Ureter (tissue), 1 donor: ENCODE results near the gene KBTBD13. TPM values are rescaled to one million over a fixed set of nuclear protein-coding genes. Genes with fewer than 3 reads are reported as not detected.
"Not testable (repeated sequence)": the region's sequence is repeated elsewhere in the genome, so short reads cannot be mapped to it uniquely, and the experiment has no call there.

Source experiments
- DNase-seq: peaks from one replicate; pipeline ENCODE4 v3.0.0-alpha.2; 2020; ENCODE audit warnings: low spot score
- total RNA-seq: library from RNA; stranded (reverse); gene quantifications from one replicate; pipeline ENCODE4 v1.2.4, GENCODE V29; 2023
- donor health status: DM: yes; HTN: yes; CAD: no.

KBTBD13 gene
- total RNA-seq, 1 donor from 2014 or later = 0.18 TPM

- DNase-seq = no peak
Measured at GRCh38 chr15:65069779-65070546, 6.6 kb upstream of the KBTBD13 start.

- no peak for DNase-seq
Measured at GRCh38 chr15:65071381-65071811, 5.2 kb upstream of the KBTBD13 start.

DNA sequence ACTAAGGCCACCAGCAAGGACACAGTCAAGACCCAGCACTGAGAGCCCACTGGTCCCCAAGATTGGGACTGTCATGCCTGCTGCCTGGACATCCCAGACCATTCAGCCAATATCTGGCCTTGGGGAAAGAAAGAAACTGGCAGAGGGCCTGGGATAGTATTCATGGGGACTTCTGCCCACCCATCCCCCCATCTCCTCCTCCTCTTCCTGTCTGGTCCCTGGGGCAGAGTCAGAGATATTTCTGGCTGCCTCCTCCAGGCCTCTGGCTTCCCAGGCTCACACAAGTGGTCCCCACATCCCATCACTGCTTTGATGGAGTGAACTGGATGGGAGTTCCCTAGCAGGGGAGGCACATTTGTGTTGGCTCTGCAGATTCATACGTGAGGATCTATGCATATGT, 4.5 kb upstream of the KBTBD13 start:
- no peak for DNase-seq

DNA sequence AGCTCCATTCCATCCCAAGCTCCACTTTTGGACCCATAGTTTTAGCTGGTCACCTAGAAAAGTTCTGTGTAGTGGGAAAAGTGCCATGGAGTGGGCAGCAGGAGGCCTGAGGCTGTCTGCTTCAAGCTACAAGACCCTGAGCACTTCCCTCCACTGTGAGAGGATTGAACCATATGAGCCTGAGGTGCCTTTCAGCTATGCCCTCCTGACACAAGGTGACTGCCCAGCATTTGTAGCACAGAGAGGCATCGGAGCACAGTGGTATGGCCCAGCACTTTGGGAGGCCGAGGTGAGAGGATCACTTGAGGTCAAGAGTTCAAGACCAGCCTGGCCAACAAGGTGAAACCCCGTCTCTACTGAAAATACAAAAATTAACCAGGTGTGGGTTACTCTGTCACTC, 3.9 kb upstream of the KBTBD13 start:
- DNase-seq = no peak

DNA sequence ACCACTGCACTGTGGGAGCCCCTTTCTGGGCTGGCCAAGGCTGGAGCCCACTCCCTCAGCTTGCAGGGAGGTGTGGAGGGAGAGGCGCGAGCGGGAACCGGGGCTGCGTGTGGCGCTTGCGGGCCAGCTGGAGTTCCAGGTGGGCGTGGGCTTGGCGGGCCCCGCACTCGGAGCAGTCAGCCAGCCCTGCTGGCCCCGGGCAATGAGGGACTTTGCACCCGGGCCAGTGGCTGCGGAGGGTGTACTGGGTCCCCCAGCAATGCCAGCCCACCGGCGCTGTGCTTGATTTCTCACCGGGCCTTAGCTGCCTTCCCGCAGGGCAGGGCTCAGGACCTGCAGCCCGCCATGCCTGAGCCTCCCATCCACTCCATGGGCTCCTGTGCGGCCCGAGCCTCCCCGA, 1.6 kb upstream of the KBTBD13 start:
- not testable (repeated sequence) for DNase-seq

DNA sequence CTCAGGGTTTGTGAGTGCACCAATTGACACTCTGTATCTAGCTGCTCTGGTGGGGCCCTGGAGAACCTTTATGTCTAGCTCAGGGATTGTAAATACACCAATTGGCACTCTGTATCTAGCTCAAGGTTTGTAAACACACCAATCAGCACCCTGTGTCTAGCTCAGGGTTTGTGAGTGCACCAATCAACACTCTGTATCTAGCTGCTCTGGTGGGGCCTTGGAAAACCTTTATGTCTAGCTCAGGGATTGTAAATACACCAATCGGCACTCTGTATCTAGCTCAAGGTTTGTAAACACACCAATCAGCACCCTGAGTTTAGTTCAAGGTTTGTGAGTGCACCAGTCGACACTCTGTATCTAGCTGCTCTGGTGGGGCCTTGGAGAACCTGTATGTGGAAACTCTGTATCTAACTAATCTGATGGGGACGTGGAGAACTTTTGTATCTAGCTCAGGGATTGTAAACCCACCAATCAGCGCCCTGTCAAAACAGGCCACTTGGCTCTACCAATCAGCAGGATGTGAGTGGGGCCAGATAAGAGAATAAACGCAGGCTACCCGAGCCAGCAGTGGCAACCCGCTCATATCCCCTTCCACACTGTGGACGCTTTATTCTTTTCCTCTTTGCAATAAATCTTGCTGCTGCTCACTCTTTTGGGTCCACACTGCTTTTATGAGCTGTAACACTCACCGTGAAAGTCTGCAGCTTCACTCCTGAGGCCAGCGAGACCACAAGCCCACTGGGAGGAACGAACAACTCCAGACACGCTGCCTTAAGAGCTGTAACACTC, 745 bp upstream of the KBTBD13 start:
- not testable (repeated sequence) for DNase-seq

DNA sequence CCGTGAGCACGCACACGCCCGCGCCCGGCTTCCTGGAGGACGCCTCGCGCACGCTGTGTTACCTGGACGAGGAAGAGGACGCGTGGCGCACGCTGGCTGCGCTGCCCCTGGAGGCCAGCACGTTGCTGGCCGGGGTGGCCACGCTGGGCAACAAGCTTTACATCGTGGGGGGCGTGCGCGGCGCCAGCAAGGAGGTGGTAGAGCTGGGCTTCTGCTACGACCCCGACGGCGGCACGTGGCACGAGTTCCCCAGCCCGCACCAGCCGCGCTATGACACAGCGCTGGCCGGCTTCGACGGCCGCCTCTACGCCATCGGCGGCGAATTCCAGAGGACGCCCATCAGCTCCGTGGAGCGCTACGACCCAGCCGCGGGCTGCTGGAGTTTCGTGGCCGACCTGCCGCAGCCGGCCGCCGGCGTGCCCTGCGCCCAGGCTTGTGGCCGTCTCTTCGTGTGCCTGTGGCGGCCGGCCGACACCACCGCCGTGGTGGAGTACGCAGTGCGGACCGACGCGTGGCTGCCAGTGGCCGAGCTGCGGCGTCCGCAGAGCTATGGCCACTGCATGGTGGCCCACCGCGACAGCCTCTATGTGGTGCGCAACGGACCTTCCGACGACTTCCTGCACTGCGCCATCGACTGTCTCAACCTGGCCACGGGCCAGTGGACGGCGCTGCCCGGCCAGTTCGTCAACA, 890 bp downstream of the KBTBD13 start:
- no peak for DNase-seq

GRCh38 chr15:65077981-65078352, 1.4 kb downstream of the KBTBD13 start:
- peak; percentile 69 for DNase-seq

DNA sequence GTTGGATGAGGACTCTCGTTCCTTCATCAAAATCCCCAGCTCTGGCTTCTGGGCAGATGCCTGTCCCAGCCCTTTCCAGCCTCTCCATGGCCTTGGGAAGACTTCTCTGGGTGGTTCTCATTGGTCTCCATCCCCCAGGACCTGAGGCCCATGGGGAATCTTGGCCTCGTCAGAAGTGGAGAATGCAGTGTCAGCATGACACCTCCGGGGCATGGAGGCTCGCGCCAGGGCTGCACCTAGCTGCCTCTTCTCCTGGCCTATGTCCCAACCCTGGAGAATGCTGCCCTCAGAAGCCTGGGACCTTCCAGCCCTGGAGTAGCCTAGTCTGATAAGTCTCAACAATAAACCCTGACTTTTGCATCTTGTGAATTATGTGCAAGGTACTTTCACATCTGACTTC, 3.0 kb downstream of the KBTBD13 start:
- no peak for DNase-seq

DNA sequence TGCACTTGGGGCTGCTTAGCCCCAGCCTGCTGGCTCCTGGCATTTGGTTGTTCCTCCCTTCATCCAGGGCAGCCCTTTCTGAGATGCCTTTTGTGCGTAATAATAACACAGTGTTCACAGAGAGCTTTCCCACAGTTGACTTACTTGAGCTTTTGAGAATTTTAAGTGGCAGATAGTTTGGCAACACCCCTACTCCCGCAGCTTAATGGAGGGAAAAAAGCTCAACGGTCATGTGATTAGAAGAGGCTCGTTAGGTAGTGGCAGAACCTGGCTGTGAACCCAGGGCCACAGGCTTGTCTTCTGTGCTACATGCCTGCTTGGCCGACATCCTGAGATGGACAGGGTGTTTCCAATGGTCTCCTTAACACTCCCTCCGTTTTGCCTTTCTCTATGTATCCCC, 4.7 kb downstream of the KBTBD13 start:
- DNase-seq = no peak

DNA sequence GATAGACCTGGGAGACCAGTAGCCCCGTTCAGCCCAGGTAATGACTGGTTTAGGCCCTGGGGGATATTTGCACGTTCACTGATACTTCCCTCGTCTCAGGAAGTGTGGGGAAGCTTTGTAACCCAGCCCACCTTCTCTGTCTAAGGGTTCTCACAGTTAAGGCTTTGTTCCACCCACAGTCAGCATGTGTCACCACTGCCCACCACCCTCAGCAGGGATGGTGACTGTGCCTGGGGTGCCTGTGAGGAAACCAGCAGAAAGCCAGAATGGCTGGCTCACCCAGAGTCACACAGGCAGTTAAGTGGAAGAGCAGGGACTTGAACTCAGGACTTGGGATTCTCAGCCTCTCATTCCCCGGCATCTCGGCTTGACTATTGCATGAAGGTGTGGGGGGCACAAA, 5.2 kb downstream of the KBTBD13 start:
- DNase-seq = no peak

DNA sequence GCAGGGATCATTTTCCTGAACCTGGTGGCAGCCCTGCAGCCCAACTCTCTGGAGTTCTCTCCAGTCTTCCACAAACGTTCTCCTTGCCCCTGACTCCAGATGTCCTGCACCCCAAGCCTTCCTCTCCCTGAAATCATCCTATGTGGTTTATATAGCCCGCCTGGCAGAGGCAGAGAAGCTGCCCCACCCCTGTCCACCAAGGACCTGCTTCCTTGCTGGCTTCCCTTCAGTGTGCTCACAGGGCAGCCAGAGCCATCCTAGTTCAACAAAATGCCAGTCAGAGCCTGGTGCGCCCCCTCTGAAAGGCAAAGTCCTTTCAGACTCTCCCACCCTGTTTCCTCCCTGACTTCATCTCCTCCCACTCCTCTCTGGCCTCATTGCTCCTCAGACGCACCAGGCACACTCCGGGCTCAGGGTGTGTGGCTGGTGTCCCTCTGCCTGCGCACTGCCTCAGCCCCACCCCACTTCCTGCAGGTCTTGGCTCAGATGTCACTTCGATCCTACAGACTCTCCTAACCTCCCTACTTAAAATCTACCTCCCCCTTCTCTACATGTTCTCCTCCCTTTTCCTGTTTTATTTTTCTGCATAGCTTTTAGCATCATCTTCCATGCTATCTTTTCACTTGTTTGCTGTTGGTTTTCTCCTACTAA, 5.9 kb downstream of the KBTBD13 start:
- DNase-seq = no peak

DNA sequence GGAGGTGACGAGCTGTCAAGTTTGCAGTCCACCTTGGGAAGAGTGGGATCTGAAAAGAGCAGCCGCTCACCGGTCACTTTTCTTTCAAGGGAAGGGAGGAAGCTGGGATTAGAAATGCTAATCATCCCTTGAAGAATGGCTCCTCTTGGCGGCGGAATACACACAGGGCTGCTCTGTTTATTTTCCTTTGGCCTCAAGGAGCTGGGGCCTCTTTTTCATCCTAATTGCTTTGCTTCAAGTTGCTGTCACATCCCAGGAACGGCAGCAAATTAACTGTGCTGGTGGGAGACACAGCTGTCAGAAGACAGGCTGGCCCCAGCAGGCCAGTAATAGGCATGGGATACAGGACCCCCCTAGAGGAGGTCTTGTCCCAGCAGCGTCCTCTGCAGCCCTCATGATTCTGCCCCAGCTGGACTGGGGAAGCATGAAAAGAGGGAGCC, 6.7 kb downstream of the KBTBD13 start:
- no peak for DNase-seq

DNA sequence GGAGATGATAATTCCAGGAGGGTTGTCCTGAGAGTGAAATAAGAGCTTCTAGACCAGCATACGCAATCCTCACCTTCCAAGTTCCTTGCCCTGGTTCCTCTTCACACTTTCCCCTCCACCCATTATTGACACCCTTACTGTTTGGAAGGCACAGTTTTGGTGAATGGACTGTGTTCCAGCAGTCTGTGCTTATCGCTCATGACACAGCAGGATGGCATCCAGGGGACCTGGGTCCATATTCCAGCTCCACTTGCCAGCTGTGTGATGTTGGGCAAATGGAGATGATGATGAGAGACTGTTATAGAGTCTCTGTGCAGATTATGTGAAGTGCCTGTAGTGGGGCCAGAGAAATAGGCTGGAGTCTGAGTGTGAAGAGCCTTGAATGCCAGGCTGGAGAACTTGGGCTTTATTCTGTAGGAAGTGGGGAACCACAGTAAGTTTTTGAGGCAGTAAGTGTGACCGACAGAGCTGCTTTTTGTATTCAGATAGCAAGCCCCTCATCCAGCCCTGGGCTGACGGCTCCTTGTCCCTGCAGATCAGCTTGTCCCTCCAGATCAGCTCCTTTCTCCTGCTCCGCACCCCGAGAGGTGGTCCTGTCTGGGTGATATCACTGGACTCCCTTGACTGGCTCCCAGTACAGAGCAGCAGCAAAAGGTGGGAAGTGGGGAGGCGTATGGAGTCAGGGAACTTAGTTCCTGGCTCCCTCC, 8.1 kb downstream of the KBTBD13 start:
- no peak for DNase-seq

DNA sequence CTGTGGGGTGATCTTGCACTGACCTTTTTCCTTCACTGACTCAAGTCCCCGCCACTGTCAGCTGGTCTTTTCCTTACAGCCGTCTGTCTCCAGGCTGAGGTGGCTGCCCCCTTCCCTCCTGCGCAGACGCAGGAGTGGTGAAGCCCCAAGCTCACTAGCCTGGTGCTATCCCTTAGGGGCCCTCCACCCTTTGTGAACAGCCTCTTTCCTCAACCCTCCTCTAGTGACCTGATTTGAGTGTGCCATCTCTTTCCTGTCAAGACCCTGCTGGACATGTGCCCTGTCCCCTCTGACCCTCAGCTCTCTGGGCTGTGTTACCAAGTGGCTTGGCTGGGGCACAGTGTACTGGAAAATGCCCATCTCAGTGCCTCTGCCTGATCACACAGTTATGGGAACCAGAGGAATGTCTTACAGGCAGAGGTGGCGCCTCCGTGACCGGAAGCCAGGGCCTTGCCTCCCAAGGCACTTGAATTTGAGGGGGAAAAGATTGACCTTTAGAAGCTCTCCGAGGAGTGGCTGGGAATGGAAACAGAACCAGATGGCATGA, 8.7 kb downstream of the KBTBD13 start:
- no peak for DNase-seq

- DNase-seq = no peak
Measured at GRCh38 chr15:65085990-65086679, 9.6 kb downstream of the KBTBD13 start.

DNA sequence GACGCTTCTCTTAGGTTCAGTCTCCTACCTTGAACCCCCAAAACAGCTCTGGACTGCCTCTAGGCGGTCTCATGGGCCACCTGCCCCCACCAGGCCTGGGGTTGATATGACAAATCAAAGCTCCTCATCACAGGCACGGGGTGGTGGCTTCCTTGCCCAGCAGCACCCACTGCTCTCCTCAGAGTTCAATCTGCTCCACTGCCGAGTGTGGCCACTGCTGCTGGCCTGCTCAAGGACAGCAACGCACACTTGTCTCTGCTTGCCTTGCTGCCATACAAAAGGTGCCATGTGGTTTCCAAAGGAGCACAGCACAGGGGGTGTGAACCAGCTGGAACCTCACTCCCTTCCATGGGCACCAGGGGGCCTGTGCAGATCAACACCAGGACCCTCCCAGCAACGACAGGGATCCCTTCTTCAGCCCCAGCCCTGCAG, 10.2 kb downstream of the KBTBD13 start:
- no peak for DNase-seq

DNA sequence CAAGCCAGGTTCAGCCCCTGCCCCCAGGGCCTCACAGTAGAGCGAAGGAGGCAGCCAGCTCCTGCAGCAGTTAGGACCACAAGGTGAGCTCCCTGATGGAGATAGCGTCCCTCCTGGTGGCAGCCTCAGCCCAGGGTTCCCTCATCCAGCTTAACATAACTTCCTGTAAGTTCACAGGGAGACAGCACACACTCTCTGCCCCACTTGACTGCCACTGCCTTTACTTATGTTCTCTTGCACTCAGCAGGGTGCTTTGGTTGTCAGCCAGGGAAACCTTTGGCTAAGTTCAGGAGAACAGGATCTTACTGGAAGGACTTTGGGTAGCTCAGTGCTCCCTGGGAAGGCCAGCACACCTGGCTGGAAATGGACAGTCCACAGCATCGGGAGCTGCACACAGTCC, 10.9 kb downstream of the KBTBD13 start:
- DNase-seq = no peak

DNA sequence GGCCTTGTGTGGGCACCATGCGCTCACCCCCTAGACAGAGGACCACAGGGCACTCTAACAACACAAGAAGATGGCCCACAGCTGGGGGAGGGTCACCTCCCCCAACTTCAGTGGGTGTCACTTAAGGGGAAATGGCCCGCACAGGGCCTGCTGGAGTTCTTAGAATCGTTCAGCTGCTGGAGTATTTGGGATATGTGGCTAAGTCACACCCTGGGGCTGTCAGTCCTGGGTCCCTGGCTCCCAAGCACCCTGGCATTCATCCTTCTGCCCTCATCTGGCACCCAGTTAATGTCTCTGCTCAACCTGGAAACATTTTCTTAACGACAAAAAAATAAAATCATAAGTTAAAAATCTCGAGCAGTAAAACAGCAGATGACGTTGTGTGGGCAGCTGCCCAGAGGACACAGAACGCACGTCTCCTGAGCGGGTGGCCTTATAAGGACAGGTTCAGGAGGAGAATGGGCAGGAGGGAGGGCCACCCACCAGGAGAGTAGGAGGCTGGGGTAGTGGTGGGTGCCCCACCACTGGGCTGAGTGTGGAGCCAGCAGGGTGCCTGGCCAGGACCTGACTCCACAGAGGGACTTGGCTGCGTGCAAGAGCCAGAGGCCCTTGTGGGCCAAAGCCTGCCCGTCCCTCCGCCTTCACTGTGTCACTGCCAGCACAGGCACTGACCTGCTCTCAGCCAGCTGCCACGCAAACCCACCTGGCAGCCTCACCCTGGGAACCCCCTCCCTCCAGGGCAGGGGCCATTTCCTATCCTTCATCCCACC, 11.5 kb downstream of the KBTBD13 start:
- peak; percentile 89 for DNase-seq

GRCh38 chr15:65088643-65089021, 12.1 kb downstream of the KBTBD13 start:
- no peak for DNase-seq
